ENCODE data around the gene CITED2. TPM values are rescaled to one million over a fixed set of nuclear protein-coding genes. Genes with fewer than 3 reads are reported as not detected.

CITED2 gene
- total RNA-seq, 2 donors from 2014 or later, result 75.0 to 109 TPM

Other genes with a start within 250 kb of the CITED2 start
- 10 to 100 TPM; 30.3 to 42.1 TPM for gene HECA, start 239.6 kb downstream of the CITED2 start, total RNA-seq
- gene TXLNB, start 82.7 kb downstream of the CITED2 start, total RNA-seq, result under 1 TPM; 0.09 to 0.14 TPM

Measured in left colon (tissue), 2 donors.